Muscle layer of duodenum (tissue), 2 donors: ENCODE data around the gene HEPHL1.
A peak's percentile ranks its signal among the peaks of the same experiment; 100 is the strongest.

Source experiments
- H3K27ac ChIP-seq: one replicate; pipeline ENCODE4 v1.7.0; 2013; ENCODE audit warnings: mild to moderate bottlenecking, low read length
- H3K27me3 ChIP-seq: one replicate; pipeline ENCODE4 v1.7.0; 2013; ENCODE audit warnings: low read depth, mild to moderate bottlenecking, control low read depth, low read length
- H3K36me3 ChIP-seq, 2 donors: one replicate each; pipeline ENCODE4 v1.7.0; 2013; ENCODE audit warnings: low read length in 2 of 2, control low read depth in 1 of 2, mild to moderate bottlenecking in 1 of 2; ENCODE audit not compliant: insufficient read depth in 2 of 2, control insufficient read depth in 1 of 2
- H3K4me1 ChIP-seq, 2 donors: one replicate each; pipeline ENCODE4 v1.7.0; 2013; ENCODE audit warnings: low read length in 2 of 2, mild to moderate bottlenecking in 2 of 2, control low read depth in 1 of 2, moderate library complexity in 1 of 2; ENCODE audit not compliant: insufficient read depth in 2 of 2, control insufficient read depth in 1 of 2
- H3K4me3 ChIP-seq, 2 donors: one replicate each; pipeline ENCODE4 v1.7.0; 2013; ENCODE audit warnings: low read length in 2 of 2, low read depth in 1 of 2, mild to moderate bottlenecking in 1 of 2
- H3K9me3 ChIP-seq, 2 donors: one replicate each; pipeline ENCODE4 v1.7.0; 2013; ENCODE audit warnings: low read length in 2 of 2, control low read depth in 1 of 2, mild to moderate bottlenecking in 1 of 2; ENCODE audit not compliant: control insufficient read depth in 1 of 2
- donor health status: healthy.

HEPHL1 gene

GRCh38 chr11:94131047-94131717 is 110.0 kb downstream of the HEPHL1 start:
- Histone ChIP-seq H3K9me3 (no peaks in the 10 kb centered on the region), H3K27me3 (no peaks in the 10 kb centered on the region), H3K27ac (peak overlapping the region; percentile 97), H3K36me3 (no peaks in the 10 kb centered on the region), H3K4me1 (peaks cover 35 to 54% of the 10 kb centered on the region in 2 donors), H3K4me3 (peak overlapping the region; percentile 32 to 71)

GRCh38 chr11:94131718-94132115 is 110.6 kb downstream of the HEPHL1 start:
- H3K36me3 ChIP-seq: no peaks in the 10 kb centered on the region
- peaks cover 35 to 54% of the 10 kb centered on the region in 2 donors for H3K4me1 ChIP-seq
- peak overlapping the region; percentile 97 for H3K27ac ChIP-seq
- H3K4me3 ChIP-seq: peak overlapping the region in 1 of 2 donors; percentile 71
- H3K27me3 ChIP-seq: no peaks in the 10 kb centered on the region
- H3K9me3 ChIP-seq: no peaks in the 10 kb centered on the region

GRCh38 chr11:94132152-94132558 is 111.0 kb downstream of the HEPHL1 start:
- H3K36me3 ChIP-seq: no peaks in the 10 kb centered on the region
- no peaks in the 10 kb centered on the region for H3K9me3 ChIP-seq
- H3K4me3 ChIP-seq: peak overlapping the region in 1 of 2 donors; percentile 71
- H3K27ac ChIP-seq: peak overlapping the region; percentile 97
- H3K4me1 ChIP-seq: peaks cover 35 to 54% of the 10 kb centered on the region in 2 donors
- H3K27me3 ChIP-seq: no peaks in the 10 kb centered on the region

- H3K27me3 ChIP-seq: no peaks in the 10 kb centered on the region
- peak overlapping the region; percentile 14 for H3K27ac ChIP-seq
- H3K4me1 ChIP-seq: peaks cover 31 to 47% of the 10 kb centered on the region in 2 donors
- no peaks in the 10 kb centered on the region for H3K9me3 ChIP-seq
- H3K4me3 ChIP-seq: no peak overlapping the region
- H3K36me3 ChIP-seq: no peaks in the 10 kb centered on the region
Measured at GRCh38 chr11:94132823-94133408, 111.8 kb downstream of the HEPHL1 start.

- H3K4me3 ChIP-seq: no peak overlapping the region
- H3K36me3 ChIP-seq: no peaks in the 10 kb centered on the region
- peaks cover 30 to 45% of the 10 kb centered on the region in 2 donors for H3K4me1 ChIP-seq
- no peaks in the 10 kb centered on the region for H3K27me3 ChIP-seq
- no peaks in the 10 kb centered on the region for H3K9me3 ChIP-seq
- peak overlapping the region; percentile 80 for H3K27ac ChIP-seq
Measured at GRCh38 chr11:94133752-94134151, 112.6 kb downstream of the HEPHL1 start.

GRCh38 chr11:94134651-94135512 is 113.7 kb downstream of the HEPHL1 start:
- Histone ChIP-seq H3K27ac (peak overlapping the region; percentile 80), H3K4me3 (peak overlapping the region in 1 of 2 donors; percentile 28)

GRCh38 chr11:94139416-94139815 is 118.3 kb downstream of the HEPHL1 start:
- H3K36me3 ChIP-seq: no peaks in the 10 kb centered on the region
- peaks cover 18 to 28% of the 10 kb centered on the region in 2 donors for H3K4me1 ChIP-seq
- no peaks in the 10 kb centered on the region for H3K9me3 ChIP-seq
- H3K27me3 ChIP-seq: no peaks in the 10 kb centered on the region
- no peak overlapping the region for H3K4me3 ChIP-seq
- H3K27ac ChIP-seq: no peak overlapping the region

More at GRCh38 chr11:94134651-94135512, 113.7 kb downstream of the HEPHL1 start:
- Histone ChIP-seq H3K36me3 (no peaks in the 10 kb centered on the region), H3K27me3 (no peaks in the 10 kb centered on the region), H3K9me3 (no peaks in the 10 kb centered on the region), H3K4me1 (peaks cover 31 to 43% of the 10 kb centered on the region in 2 donors)

- Histone ChIP-seq H3K9me3 (no peaks in the 10 kb centered on the region), H3K27ac (no peak overlapping the region), H3K36me3 (no peaks in the 10 kb centered on the region), H3K4me1 (peaks cover 11 to 20% of the 10 kb centered on the region in 2 donors), H3K4me3 (no peak overlapping the region), H3K27me3 (no peaks in the 10 kb centered on the region)
Measured at GRCh38 chr11:94140154-94140655, 119.1 kb downstream of the HEPHL1 start.

GRCh38 chr11:94141511-94142307 is 120.6 kb downstream of the HEPHL1 start:
- Histone ChIP-seq H3K4me1 (peaks cover 6 to 20% of the 10 kb centered on the region in 2 donors), H3K36me3 (no peaks in the 10 kb centered on the region), H3K27ac (no peak overlapping the region)

GRCh38 chr11:94142308-94143281 is 121.4 kb downstream of the HEPHL1 start:
- peaks cover 6 to 20% of the 10 kb centered on the region in 2 donors for H3K4me1 ChIP-seq
- no peak overlapping the region for H3K4me3 ChIP-seq
- H3K27me3 ChIP-seq: no peaks in the 10 kb centered on the region
- no peaks in the 10 kb centered on the region for H3K36me3 ChIP-seq
- no peaks in the 10 kb centered on the region for H3K9me3 ChIP-seq
- H3K27ac ChIP-seq: no peak overlapping the region

More at GRCh38 chr11:94141511-94142307, 120.6 kb downstream of the HEPHL1 start:
- Histone ChIP-seq H3K27me3 (no peaks in the 10 kb centered on the region), H3K4me3 (no peak overlapping the region), H3K9me3 (no peaks in the 10 kb centered on the region)
